DND-41 (cell line): ENCODE results near the gene NPHS1.

Experiments used
- ATAC-seq: fragments of 200-7000 bp; cut with Tn5 transposase; 3 replicates; pipeline ENCODE4 v1.9.1; 2021; ENCODE audit warnings: low read depth; ENCODE audit not compliant: insufficient read depth
- DNase-seq: peaks from one replicate; pipeline ENCODE4 v3.0.0-alpha.2; 2020
- H2AFZ ChIP-seq: 2 replicates; pipeline ENCODE4 v1.6.0; 2012; ENCODE audit warnings: low read depth, low read length
- H3K27ac ChIP-seq: 2 replicates; pipeline ENCODE4 v1.5.1; 2012; ENCODE audit warnings: low read length, inconsistent platforms
- H3K27me3 ChIP-seq: fragments of 200-600 bp; sonication (generic); 2 replicates; pipeline ENCODE4 v1.6.0; 2012; ENCODE audit warnings: low read length, mild to moderate bottlenecking, inconsistent platforms; ENCODE audit not compliant: insufficient read depth, poor library complexity
- H3K36me3 ChIP-seq: 2 replicates; pipeline ENCODE4 v1.5.1; 2012; ENCODE audit warnings: low read length, inconsistent platforms; ENCODE audit not compliant: insufficient read depth
- H3K4me1 ChIP-seq: 2 replicates; pipeline ENCODE4 v1.5.1; 2012; ENCODE audit warnings: mild to moderate bottlenecking, low read length; ENCODE audit not compliant: insufficient read depth
- H3K4me2 ChIP-seq: 2 replicates; pipeline ENCODE4 v1.6.0; 2012; ENCODE audit warnings: mild to moderate bottlenecking, moderate library complexity, low read length, inconsistent platforms; ENCODE audit not compliant: insufficient read depth
- H3K4me3 ChIP-seq, 2 experiments: fragments of 200-600 bp in 1 of 2; shearing (Covaris generic) in 1 of 2; 2 replicates each; pipeline ENCODE4 v1.5.1; 2012 to 2016; ENCODE audit warnings: inconsistent platforms in 2 of 2, low read length in 2 of 2, mild to moderate bottlenecking in 2 of 2, low read depth in 1 of 2, moderate library complexity in 1 of 2
- H3K79me2 ChIP-seq: 2 replicates; pipeline ENCODE4 v1.6.0; 2012; ENCODE audit warnings: low read length, inconsistent platforms; ENCODE audit not compliant: insufficient read depth
- H3K9ac ChIP-seq: 2 replicates; pipeline ENCODE4 v1.6.0; 2012; ENCODE audit warnings: low read depth, mild to moderate bottlenecking, inconsistent platforms, low read length, moderate library complexity
- H3K9me3 ChIP-seq: 2 replicates; pipeline ENCODE4 v1.5.1; 2012; ENCODE audit warnings: low read length, moderate library complexity, mild to moderate bottlenecking, inconsistent platforms; ENCODE audit not compliant: insufficient read depth, severe bottlenecking
- H4K20me1 ChIP-seq: 2 replicates; pipeline ENCODE4 v1.6.0; 2012; ENCODE audit warnings: low read length; ENCODE audit not compliant: insufficient read depth
- EZH2 ChIP-seq: IDR thresholded peaks from 3 replicates; pipeline ENCODE4 v1.6.1; 2012; ENCODE audit warnings: borderline replicate concordance, low read depth, mild to moderate bottlenecking, moderate library complexity, low read length, inconsistent platforms; ENCODE audit not compliant: severe bottlenecking
- TF ChIP-seq, protein P1 (sequence below): IDR thresholded peaks from 2 replicates; pipeline ENCODE4 v1.5.1; 2012; ENCODE audit warnings: borderline replicate concordance, low read length, moderate library complexity, mild to moderate bottlenecking; ENCODE audit not compliant: poor library complexity, severe bottlenecking; ENCODE audit errors: extremely low read depth

NPHS1 gene

DNA sequence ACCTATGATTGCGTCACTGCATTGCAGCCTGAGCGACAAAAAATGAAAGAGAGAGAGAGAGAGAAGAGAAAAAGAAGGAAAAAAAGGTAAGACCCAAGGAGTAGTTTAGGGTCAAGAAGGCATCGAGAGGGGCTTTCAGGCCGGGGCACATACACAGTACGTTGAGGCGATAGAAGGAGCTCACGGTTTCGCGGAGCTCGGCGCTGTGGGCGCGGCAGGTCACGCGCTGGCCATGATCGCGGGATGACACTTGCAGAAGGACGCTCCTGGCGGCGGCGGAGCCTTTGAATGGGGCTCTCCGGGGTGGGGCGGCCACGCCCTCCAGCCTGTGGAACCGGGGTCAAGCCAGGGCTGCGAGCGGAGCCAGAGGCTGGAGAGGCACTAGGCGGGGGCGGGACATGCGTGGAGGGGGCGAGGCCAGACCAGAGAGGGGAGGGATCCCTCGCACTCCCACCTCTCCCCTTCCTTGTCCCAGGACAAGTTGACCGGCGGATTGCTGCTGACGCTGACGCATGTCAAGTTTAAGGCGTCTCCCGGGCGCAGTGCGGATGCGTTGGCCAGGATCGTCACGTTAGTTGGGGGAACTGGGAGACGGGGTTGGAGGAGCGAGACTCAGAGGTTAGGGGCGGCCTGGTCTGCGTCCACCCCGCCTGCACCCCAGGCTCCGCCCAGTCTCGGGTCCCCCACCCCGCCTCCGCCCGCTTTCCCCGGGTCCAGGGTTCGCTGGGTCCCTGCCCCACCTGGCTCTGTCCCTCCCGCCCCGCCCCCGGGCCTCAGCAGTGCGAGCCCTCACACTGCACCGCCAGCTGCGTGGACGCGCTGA lies 6.9 kb downstream of the NPHS1 start:
- Histone ChIP-seq H3K4me3 (no peak overlapping the region), H3K27ac (no peak overlapping the region), H2AFZ (no peak overlapping the region), H3K4me1 (no peaks in the 10 kb centered on the region), H3K79me2 (no peaks in the 10 kb centered on the region), H3K9me3 (no peaks in the 10 kb centered on the region), H3K27me3 (no peaks in the 10 kb centered on the region), H3K9ac (no peak overlapping the region), H3K36me3 (no peaks in the 10 kb centered on the region), H4K20me1 (no peaks in the 10 kb centered on the region), H3K4me2 (no peak overlapping the region)
- no peak for DNase-seq
- no peak for ATAC-seq
- TF ChIP-seq EZH2: no peak
- TF ChIP-seq, protein P1, sequence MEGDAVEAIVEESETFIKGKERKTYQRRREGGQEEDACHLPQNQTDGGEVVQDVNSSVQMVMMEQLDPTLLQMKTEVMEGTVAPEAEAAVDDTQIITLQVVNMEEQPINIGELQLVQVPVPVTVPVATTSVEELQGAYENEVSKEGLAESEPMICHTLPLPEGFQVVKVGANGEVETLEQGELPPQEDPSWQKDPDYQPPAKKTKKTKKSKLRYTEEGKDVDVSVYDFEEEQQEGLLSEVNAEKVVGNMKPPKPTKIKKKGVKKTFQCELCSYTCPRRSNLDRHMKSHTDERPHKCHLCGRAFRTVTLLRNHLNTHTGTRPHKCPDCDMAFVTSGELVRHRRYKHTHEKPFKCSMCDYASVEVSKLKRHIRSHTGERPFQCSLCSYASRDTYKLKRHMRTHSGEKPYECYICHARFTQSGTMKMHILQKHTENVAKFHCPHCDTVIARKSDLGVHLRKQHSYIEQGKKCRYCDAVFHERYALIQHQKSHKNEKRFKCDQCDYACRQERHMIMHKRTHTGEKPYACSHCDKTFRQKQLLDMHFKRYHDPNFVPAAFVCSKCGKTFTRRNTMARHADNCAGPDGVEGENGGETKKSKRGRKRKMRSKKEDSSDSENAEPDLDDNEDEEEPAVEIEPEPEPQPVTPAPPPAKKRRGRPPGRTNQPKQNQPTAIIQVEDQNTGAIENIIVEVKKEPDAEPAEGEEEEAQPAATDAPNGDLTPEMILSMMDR: no peak

DNA sequence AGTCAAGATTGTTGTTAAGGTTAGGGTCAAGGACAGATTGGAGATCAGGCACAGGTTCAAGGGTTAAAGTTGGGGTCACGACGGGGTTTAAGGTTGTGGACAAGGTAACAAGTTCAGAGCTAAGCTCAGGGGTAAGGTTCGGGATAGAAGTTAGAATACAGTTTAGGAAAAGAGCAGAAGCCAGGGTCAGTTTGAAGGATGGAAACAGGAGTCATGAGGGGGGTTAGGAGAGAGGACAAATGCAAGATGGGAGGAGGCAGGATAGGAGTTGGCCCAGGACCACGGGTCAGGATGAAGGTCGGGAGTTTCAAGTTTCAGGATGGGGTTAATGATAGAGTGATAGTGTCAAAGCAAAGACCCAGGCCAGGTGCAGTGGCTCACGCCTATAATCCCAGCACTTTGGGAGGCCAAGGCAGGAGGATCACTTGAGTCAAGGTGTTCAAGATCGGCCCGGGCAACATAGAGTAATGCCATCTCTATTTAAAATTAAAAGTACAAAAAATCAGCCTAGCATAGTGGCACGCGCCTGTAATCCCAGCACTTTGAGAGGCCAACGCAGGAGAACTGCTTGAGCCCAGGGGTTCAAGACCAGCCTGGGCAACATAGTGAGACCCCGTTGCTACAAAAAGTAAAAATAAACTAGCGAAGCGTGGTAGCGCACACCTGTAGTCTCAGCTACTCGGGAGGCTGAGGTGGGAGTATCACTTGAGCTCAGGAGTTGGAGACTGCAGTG lies 7.7 kb downstream of the NPHS1 start:
- Histone ChIP-seq H3K4me2 (no peak overlapping the region), H2AFZ (no peak overlapping the region), H3K27ac (no peak overlapping the region), H4K20me1 (no peaks in the 10 kb centered on the region), H3K4me3 (no peak overlapping the region), H3K4me1 (no peaks in the 10 kb centered on the region), H3K79me2 (no peaks in the 10 kb centered on the region), H3K9me3 (no peaks in the 10 kb centered on the region), H3K36me3 (no peaks in the 10 kb centered on the region), H3K9ac (no peak overlapping the region), H3K27me3 (no peaks in the 10 kb centered on the region)
- no peak for TF ChIP-seq EZH2
- TF ChIP-seq, protein P1: no peak
- no peak for DNase-seq
- ATAC-seq: no peak

DNA sequence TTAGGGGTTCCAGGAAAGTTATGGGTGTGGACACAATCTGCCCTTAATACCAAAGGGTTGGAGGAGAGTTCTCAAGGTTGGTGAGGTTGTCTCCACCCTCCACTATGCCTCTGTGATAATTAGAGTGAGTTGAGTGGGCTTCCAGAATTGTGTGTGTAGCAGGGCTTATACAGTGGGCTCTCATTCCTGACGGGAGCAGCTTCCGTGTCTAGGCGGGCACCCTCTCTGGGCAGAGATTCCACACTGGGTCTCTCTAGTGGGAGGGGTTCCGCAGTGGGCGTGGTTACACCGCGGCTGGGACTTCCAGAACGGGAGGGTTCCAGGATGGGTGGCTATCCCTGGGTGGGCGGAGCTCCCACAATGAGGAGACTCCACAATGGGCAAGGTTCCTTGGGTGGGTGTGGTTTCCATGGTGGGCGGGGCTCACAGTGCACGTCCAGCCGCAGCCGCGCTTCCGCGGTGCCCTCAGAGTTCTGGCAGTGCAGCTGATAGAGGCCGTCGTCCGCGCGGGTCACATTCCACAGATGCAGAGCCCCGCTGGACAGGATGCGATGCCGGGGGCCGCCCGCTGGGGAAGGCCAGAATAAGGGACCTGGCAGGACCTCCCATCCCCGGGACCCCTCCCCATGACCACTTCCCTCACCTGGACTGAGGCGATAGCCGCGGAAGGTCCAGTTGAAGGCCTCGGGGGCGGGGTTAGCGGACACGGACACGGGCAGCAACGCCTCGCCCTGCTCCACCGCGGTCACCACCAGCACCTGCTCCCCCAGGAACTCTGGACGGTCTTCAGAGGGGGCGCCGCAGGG lies 8.4 kb downstream of the NPHS1 start:
- Histone ChIP-seq H3K79me2 (no peaks in the 10 kb centered on the region), H2AFZ (no peak overlapping the region), H3K9me3 (no peaks in the 10 kb centered on the region), H3K36me3 (no peaks in the 10 kb centered on the region), H3K4me3 (no peak overlapping the region), H3K9ac (no peak overlapping the region), H3K4me2 (no peak overlapping the region), H3K27me3 (no peaks in the 10 kb centered on the region), H3K4me1 (no peaks in the 10 kb centered on the region), H4K20me1 (no peaks in the 10 kb centered on the region), H3K27ac (no peak overlapping the region)
- ATAC-seq: no peak
- DNase-seq: no peak
- TF ChIP-seq, protein P1: no peak
- no peak for TF ChIP-seq EZH2
